Esophagus (tissue), 2 donors: ENCODE data around the gene LRRC75A. TPM values are rescaled to one million over a fixed set of nuclear protein-coding genes. Genes with fewer than 3 reads are reported as not detected.

Experiments used
- H3K27ac ChIP-seq, 2 donors: one replicate each; pipeline ENCODE4 v1.5.1; 2013; ENCODE audit warnings: low read depth in 2 of 2, mild to moderate bottlenecking in 2 of 2, inconsistent platforms in 1 of 2, low read length in 1 of 2, moderate library complexity in 1 of 2
- H3K27me3 ChIP-seq, 2 donors: one replicate each; pipeline ENCODE4 v1.6.1; 2013; ENCODE audit warnings: low read length in 2 of 2, control low read depth in 1 of 2, mild to moderate bottlenecking in 1 of 2; ENCODE audit not compliant: insufficient read depth in 2 of 2, control insufficient read depth in 1 of 2
- H3K36me3 ChIP-seq, 2 donors: one replicate each; pipeline ENCODE4 v1.6.1; 2013; ENCODE audit warnings: low read length in 1 of 2; ENCODE audit not compliant: control insufficient read depth in 2 of 2, insufficient read depth in 2 of 2
- H3K4me1 ChIP-seq, 2 donors: one replicate each; pipeline ENCODE4 v1.6.1; 2013; ENCODE audit warnings: low read length in 1 of 2; ENCODE audit not compliant: control insufficient read depth in 2 of 2, insufficient read depth in 2 of 2
- H3K4me3 ChIP-seq, 2 donors: one replicate each; pipeline ENCODE4 v1.5.1; 2013; ENCODE audit warnings: low read length in 2 of 2, mild to moderate bottlenecking in 2 of 2, low read depth in 1 of 2, moderate library complexity in 1 of 2
- H3K9me3 ChIP-seq, 2 donors: one replicate each; pipeline ENCODE4 v1.6.1; 2013; ENCODE audit warnings: mild to moderate bottlenecking in 2 of 2, low read depth in 1 of 2, low read length in 1 of 2, moderate library complexity in 1 of 2; ENCODE audit not compliant: control insufficient read depth in 2 of 2, insufficient read depth in 1 of 2
- WGBS, 2 donors: extraction: QIAGEN DNeasy Blood & Tissue Kit; methylation state at CpG; one replicate each; pipeline ENCODE4 v1.1.7; 2013; 5-methylcytosine and 5-hydroxymethylcytosine counted together
- polyA plus RNA-seq, 2 donors: library from polyadenylated mRNA; stranded (reverse); fragments of 200-250 nt; gene quantifications; one replicate each; pipeline ENCODE4 v1.2.3, GENCODE V29; 2013
- donor health status: healthy with polysubstance abuse.
- donor health status: Bipolar disorder and iron deficiency.

Gene LRRC75A
- polyA plus RNA-seq, 2 donors: 0.53 to 0.65 TPM

- Histone ChIP-seq H3K36me3 (no peaks in the 10 kb centered on the region), H3K4me1 (peaks cover 10 to 11% of the 10 kb centered on the region in 2 donors), H3K9me3 (no peaks in the 10 kb centered on the region), H3K4me3 (no peak overlapping the region), H3K27ac (no peak overlapping the region), H3K27me3 (no peaks in the 10 kb centered on the region)
- 81 to 89% methylated on average over 8 of the region's 8 CpGs for WGBS, 2 donors
Observed at GRCh38 chr17:16488186-16488967, 3.6 kb downstream of the LRRC75A start.

- Histone ChIP-seq H3K9me3 (no peaks in the 10 kb centered on the region), H3K4me3 (no peak overlapping the region), H3K27ac (peak overlapping the region; percentile 49 to 50), H3K27me3 (no peaks in the 10 kb centered on the region), H3K4me1 (peaks cover 3 to 8% of the 10 kb centered on the region in 2 donors), H3K36me3 (no peaks in the 10 kb centered on the region)
- WGBS, 2 donors: 30 to 35% methylated on average over 24 of the region's 24 CpGs
Observed at GRCh38 chr17:16486373-16487250, 5.4 kb downstream of the LRRC75A start.

GRCh38 chr17:16484445-16485175 lies 7.4 kb downstream of the LRRC75A start:
- H3K27me3 ChIP-seq: no peaks in the 10 kb centered on the region
- H3K27ac ChIP-seq: no peak overlapping the region

GRCh38 chr17:16483021-16483645 lies 8.9 kb downstream of the LRRC75A start:
- H3K27ac ChIP-seq: no peak overlapping the region
- H3K9me3 ChIP-seq: no peaks in the 10 kb centered on the region
- H3K27me3 ChIP-seq: no peaks in the 10 kb centered on the region
- whole genome bisulfite sequencing, 2 donors: 86 to 88% methylated on average over 8 of the region's 8 CpGs
- H3K4me1 ChIP-seq: peaks cover 0 to 4% of the 10 kb centered on the region in 2 donors
- H3K36me3 ChIP-seq: no peaks in the 10 kb centered on the region
- H3K4me3 ChIP-seq: no peak overlapping the region

More at GRCh38 chr17:16484445-16485175, 7.4 kb downstream of the LRRC75A start:
- no peaks in the 10 kb centered on the region for H3K9me3 ChIP-seq
- WGBS, 2 donors: 66 to 78% methylated on average over 19 of the region's 19 CpGs
- peaks cover 0 to 4% of the 10 kb centered on the region in 2 donors for H3K4me1 ChIP-seq
- H3K4me3 ChIP-seq: no peak overlapping the region
- no peaks in the 10 kb centered on the region for H3K36me3 ChIP-seq

- H3K4me1 ChIP-seq: peaks cover 0 to 4% of the 10 kb centered on the region in 2 donors
- H3K27ac ChIP-seq: no peak overlapping the region
- H3K4me3 ChIP-seq: no peak overlapping the region
- WGBS, 2 donors: 77 to 91% methylated on average over 8 of the region's 8 CpGs
- H3K36me3 ChIP-seq: no peaks in the 10 kb centered on the region
- H3K27me3 ChIP-seq: no peaks in the 10 kb centered on the region
- no peaks in the 10 kb centered on the region for H3K9me3 ChIP-seq
Observed at GRCh38 chr17:16482253-16482652, 9.7 kb downstream of the LRRC75A start.

GRCh38 chr17:16480995-16481394 lies 11.0 kb downstream of the LRRC75A start:
- H3K27ac ChIP-seq: no peak overlapping the region

GRCh38 chr17:16479264-16479663 lies 12.7 kb downstream of the LRRC75A start:
- 82 to 83% methylated on average over 2 of the region's 2 CpGs for WGBS, 2 donors
- H3K27ac ChIP-seq: no peak overlapping the region
- H3K4me1 ChIP-seq: no peaks in the 10 kb centered on the region
- no peaks in the 10 kb centered on the region for H3K27me3 ChIP-seq
- H3K4me3 ChIP-seq: no peak overlapping the region
- H3K9me3 ChIP-seq: no peaks in the 10 kb centered on the region
- H3K36me3 ChIP-seq: no peaks in the 10 kb centered on the region

More at GRCh38 chr17:16480995-16481394, 11.0 kb downstream of the LRRC75A start:
- H3K36me3 ChIP-seq: no peaks in the 10 kb centered on the region
- no peak overlapping the region for H3K4me3 ChIP-seq
- no peaks in the 10 kb centered on the region for H3K9me3 ChIP-seq
- WGBS, 2 donors: 86 to 87% methylated on average over 6 of the region's 6 CpGs
- no peaks in the 10 kb centered on the region for H3K27me3 ChIP-seq
- no peaks in the 10 kb centered on the region for H3K4me1 ChIP-seq

GRCh38 chr17:16478649-16479048 lies 13.3 kb downstream of the LRRC75A start:
- WGBS, 2 donors: 84 to 90% methylated on average over 6 of the region's 6 CpGs
- no peaks in the 10 kb centered on the region for H3K9me3 ChIP-seq
- H3K36me3 ChIP-seq: no peaks in the 10 kb centered on the region
- no peaks in the 10 kb centered on the region for H3K27me3 ChIP-seq
- H3K4me3 ChIP-seq: no peak overlapping the region
- H3K27ac ChIP-seq: no peak overlapping the region
- no peaks in the 10 kb centered on the region for H3K4me1 ChIP-seq

- Histone ChIP-seq H3K27ac (peak overlapping the region in 1 of 2 donors; percentile 52), H3K4me1 (no peaks in the 10 kb centered on the region), H3K4me3 (no peak overlapping the region), H3K9me3 (no peaks in the 10 kb centered on the region), H3K36me3 (no peaks in the 10 kb centered on the region), H3K27me3 (no peaks in the 10 kb centered on the region)
- WGBS, 2 donors: 86 to 88% methylated on average over 8 of the region's 8 CpGs
Observed at GRCh38 chr17:16477666-16478065, 14.3 kb downstream of the LRRC75A start.
